Lower leg skin (tissue), 3 donors: ENCODE data around the gene DENND5A.

Experiments used
- CTCF ChIP-seq, 3 donors: fragments of 450-650 bp; IDR thresholded peaks; one replicate each; pipeline ENCODE4 v1.5.1; 2016; ENCODE audit warnings: antibody characterized with exemption in 3 of 3, mild to moderate bottlenecking in 3 of 3, moderate library complexity in 2 of 3
- POLR2A ChIP-seq, 2 donors: fragments of 450-650 bp; IDR thresholded peaks; one replicate each; pipeline ENCODE4 v1.6.1; 2016 to 2017; ENCODE audit warnings: antibody characterized with exemption in 2 of 2, mild to moderate bottlenecking in 1 of 2, moderate library complexity in 1 of 2

- TF ChIP-seq CTCF (IDR thresholded peaks at IDR 0.05) (no peak), POLR2A (IDR thresholded peaks at IDR 0.05) (no peak)
These were observed 39.3 kb downstream of the DENND5A start for GRCh38 chr11:9225748-9226298.
